Effector CD8-positive, alpha-beta T cell (primary cell): Measurements from ENCODE around the gene IPO11.
"Not testable (repeated sequence)": the region's sequence is repeated elsewhere in the genome, so short reads cannot be mapped to it uniquely, and the experiment has no call there.

Source experiments
- DNase-seq: peaks from one replicate; lab custom pipeline; 2025; lab: John Stamatoyannopoulos, UW

Gene IPO11

DNA sequence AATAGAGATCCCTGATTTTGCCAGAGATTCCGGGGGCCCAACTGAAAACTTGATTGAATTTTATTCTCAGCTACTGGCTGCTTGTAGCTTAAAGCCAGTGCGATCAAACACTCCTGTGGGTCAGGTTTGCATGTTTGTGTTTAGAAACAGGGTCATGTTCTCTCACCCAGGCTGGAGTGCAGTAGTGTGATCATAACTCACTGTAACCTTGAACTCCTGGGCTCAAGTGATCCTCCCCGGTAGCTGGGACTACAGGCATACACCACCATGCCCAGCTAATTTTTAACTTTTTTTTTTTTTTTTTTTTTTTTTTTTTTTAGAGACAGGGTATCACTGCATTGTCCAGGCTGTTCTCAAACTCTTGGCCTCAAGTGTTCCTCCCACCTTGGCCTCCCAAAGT, 232.7 kb downstream of the IPO11 start:
- DNase-seq = no peak

GRCh38 chr5:62647241-62647640, 234.7 kb downstream of the IPO11 start:
- DNase-seq = no peak

DNA sequence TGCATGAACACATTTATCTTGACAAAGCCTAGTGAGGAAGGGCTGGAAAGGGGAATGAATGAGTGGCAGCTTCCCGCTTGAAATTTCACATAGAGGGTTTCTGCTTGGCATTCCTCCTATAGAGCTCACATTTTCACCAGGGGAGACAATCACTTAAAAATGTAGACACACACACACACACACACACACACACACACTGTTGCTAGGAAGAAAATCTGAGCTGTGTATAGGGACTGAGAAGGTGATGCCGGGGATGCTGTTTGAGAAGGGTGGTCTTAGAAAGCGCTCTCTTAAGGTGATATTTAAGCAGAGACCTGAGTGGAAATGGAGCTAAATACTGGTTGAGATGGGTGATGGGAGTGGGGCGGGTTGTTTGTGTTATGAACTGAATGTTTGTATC, 236.5 kb downstream of the IPO11 start:
- DNase-seq = no peak

- DNase-seq = no peak
Measured at GRCh38 chr5:62649476-62650113, 237.0 kb downstream of the IPO11 start.

GRCh38 chr5:62650197-62650596, 237.6 kb downstream of the IPO11 start:
- no peak for DNase-seq

GRCh38 chr5:62652225-62652624, 239.7 kb downstream of the IPO11 start:
- DNase-seq = no peak

GRCh38 chr5:62653001-62653863, 240.7 kb downstream of the IPO11 start:
- DNase-seq = no peak

GRCh38 chr5:62653864-62654575, 241.5 kb downstream of the IPO11 start:
- no peak for DNase-seq

GRCh38 chr5:62657772-62658171, 245.2 kb downstream of the IPO11 start:
- not testable (repeated sequence) for DNase-seq

DNA sequence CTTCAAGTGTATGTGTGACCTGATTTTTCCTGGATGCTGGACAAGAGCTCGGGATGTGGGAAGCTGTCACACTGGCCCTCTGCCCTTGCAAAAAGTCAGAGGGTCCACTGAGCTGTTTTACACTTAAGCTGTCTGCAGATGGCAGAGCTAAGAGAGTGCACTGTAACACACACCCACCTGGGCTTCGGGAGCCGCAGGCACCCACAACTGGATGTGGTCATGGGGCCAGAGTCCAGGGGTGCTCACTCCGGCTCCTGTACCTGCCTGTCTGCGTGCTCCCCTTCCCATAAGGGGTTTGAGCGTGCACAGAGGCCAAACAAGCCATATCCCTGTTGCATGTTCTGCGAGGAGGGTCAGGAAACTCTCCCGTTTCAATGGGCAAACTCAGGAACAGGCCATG, 248.6 kb downstream of the IPO11 start:
- DNase-seq = no peak

- DNase-seq = no peak
Measured at GRCh38 chr5:62662521-62662920, 250.0 kb downstream of the IPO11 start.

DNA sequence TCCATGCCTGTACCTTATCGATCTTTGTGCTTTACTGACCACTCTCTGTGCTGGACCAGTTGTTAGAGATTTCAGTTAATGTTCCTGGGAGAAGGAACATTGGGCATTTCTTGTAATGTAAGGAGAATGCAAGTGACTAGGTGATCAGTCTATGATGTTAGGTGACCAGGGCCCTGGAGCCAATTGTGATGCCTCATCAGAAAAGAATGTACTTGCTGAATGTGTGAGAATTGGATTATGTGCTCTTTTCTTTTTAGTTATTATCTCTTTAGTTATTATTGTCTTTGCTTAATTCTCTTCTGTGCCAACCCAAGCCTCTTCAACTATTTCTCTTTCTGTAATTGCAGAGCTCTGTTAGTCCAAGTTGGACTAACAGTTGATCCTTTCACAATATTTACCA, 258.9 kb downstream of the IPO11 start:
- DNase-seq = no peak

GRCh38 chr5:62676596-62676995, 264.0 kb downstream of the IPO11 start:
- DNase-seq = not testable (repeated sequence)
